ENCODE results near the gene SWAP70.

The SWAP70 gene

GRCh38 chr11:9672918-9673317 lies 9.0 kb downstream of the SWAP70 start:
- no peaks in the 10 kb centered on the region for H3K4me1 ChIP-seq (ENCODE audit: control insufficient read depth, insufficient read depth, low read length)
- no peak for DNase-seq (ENCODE audit: low read depth)

GRCh38 chr11:9675691-9676090 lies 11.8 kb downstream of the SWAP70 start:
- no peak overlapping the region for H3K9ac ChIP-seq (ENCODE audit: low read length)
- no peak for DNase-seq (ENCODE audit: low read depth)
- H3K4me1 ChIP-seq (ENCODE audit: control insufficient read depth, insufficient read depth, low read length) = no peaks in the 10 kb centered on the region
- H3K27me3 ChIP-seq (replicated peaks; ENCODE audit: control insufficient read depth, insufficient read depth, low read length) = no peaks in the 10 kb centered on the region
- H3K36me3 ChIP-seq (ENCODE audit: control insufficient read depth, insufficient read depth, low read length, severe bottlenecking) = peaks cover 7% of the 10 kb centered on the region
- H3K4me3 ChIP-seq (ENCODE audit: low read length) = no peak overlapping the region
- H3K9me3 ChIP-seq (ENCODE audit: control insufficient read depth, low read length) = no peaks in the 10 kb centered on the region

More at GRCh38 chr11:9672918-9673317, 9.0 kb downstream of the SWAP70 start:
- Histone ChIP-seq H3K9me3 (ENCODE audit: control insufficient read depth, low read length) (no peaks in the 10 kb centered on the region), H3K4me3 (ENCODE audit: low read length) (no peak overlapping the region), H3K9ac (ENCODE audit: low read length) (no peak overlapping the region), H3K36me3 (ENCODE audit: control insufficient read depth, insufficient read depth, low read length, severe bottlenecking) (peaks cover 7% of the 10 kb centered on the region), H3K27me3 (replicated peaks; ENCODE audit: control insufficient read depth, insufficient read depth, low read length) (no peaks in the 10 kb centered on the region)

- no peak for DNase-seq (ENCODE audit: low read depth)
- Histone ChIP-seq H3K27me3 (replicated peaks; ENCODE audit: control insufficient read depth, insufficient read depth, low read length) (no peaks in the 10 kb centered on the region), H3K9me3 (ENCODE audit: control insufficient read depth, low read length) (no peaks in the 10 kb centered on the region), H3K9ac (ENCODE audit: low read length) (no peak overlapping the region), H3K4me1 (ENCODE audit: control insufficient read depth, insufficient read depth, low read length) (no peaks in the 10 kb centered on the region), H3K36me3 (ENCODE audit: control insufficient read depth, insufficient read depth, low read length, severe bottlenecking) (peaks cover 5% of the 10 kb centered on the region), H3K4me3 (ENCODE audit: low read length) (no peak overlapping the region)
Measured at GRCh38 chr11:9677951-9678350, 14.1 kb downstream of the SWAP70 start.

- Histone ChIP-seq H3K9ac (ENCODE audit: low read length) (no peak overlapping the region), H3K27me3 (replicated peaks; ENCODE audit: control insufficient read depth, insufficient read depth, low read length) (no peaks in the 10 kb centered on the region), H3K36me3 (ENCODE audit: control insufficient read depth, insufficient read depth, low read length, severe bottlenecking) (no peaks in the 10 kb centered on the region), H3K9me3 (ENCODE audit: control insufficient read depth, low read length) (no peaks in the 10 kb centered on the region), H3K4me3 (ENCODE audit: low read length) (no peak overlapping the region), H3K4me1 (ENCODE audit: control insufficient read depth, insufficient read depth, low read length) (no peaks in the 10 kb centered on the region)
- no peak for DNase-seq (ENCODE audit: low read depth)
Measured at GRCh38 chr11:9678576-9678975, 14.7 kb downstream of the SWAP70 start.

GRCh38 chr11:9680028-9680427 lies 16.2 kb downstream of the SWAP70 start:
- Histone ChIP-seq H3K4me1 (ENCODE audit: control insufficient read depth, insufficient read depth, low read length) (no peaks in the 10 kb centered on the region), H3K9me3 (ENCODE audit: control insufficient read depth, low read length) (no peaks in the 10 kb centered on the region), H3K9ac (ENCODE audit: low read length) (no peak overlapping the region), H3K27me3 (replicated peaks; ENCODE audit: control insufficient read depth, insufficient read depth, low read length) (no peaks in the 10 kb centered on the region), H3K4me3 (ENCODE audit: low read length) (no peak overlapping the region), H3K36me3 (ENCODE audit: control insufficient read depth, insufficient read depth, low read length, severe bottlenecking) (no peaks in the 10 kb centered on the region)
- no peak for DNase-seq (ENCODE audit: low read depth)

DNA sequence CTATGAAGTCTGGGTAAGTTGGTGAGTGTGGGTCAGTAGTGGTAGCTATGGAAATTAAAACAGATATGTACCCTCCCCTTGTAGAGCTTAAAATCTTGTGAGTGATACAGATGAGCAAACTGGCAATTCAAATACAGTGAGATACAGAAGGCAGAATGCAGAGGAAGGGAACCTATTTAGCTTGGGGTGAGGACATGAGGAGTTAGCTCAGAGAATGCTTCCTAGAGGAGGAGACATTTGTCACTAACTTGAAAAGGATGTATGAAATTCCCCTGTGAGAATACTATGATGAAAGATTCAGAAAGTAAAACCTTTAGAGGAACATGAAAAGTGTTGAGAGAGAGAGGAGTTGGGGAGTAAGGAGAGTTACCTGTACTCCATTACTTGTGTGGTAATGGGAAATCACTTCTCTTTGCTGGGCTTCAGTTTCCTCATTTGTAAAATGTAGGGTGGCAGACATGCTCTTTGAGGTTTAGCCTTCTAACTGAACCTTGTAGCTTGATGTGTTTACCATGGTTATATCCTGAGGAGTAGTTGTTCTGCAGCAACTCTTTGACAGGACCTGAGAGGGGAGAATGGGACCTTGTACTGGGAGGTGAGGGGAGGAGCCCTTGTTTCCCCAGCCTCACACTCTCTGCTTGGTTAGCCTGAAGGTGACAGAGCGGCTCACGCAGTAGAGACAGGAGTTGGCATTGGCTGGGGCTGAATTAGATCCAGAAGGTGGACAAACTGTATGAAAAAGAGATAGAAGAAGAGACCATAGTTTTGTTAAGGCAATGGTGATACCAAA lies 17.9 kb downstream of the SWAP70 start:
- Histone ChIP-seq H3K4me1 (ENCODE audit: control insufficient read depth, insufficient read depth, low read length) (no peaks in the 10 kb centered on the region), H3K36me3 (ENCODE audit: control insufficient read depth, insufficient read depth, low read length, severe bottlenecking) (peaks cover 8% of the 10 kb centered on the region), H3K4me3 (ENCODE audit: low read length) (no peak overlapping the region), H3K9ac (ENCODE audit: low read length) (no peak overlapping the region), H3K27me3 (replicated peaks; ENCODE audit: control insufficient read depth, insufficient read depth, low read length) (no peaks in the 10 kb centered on the region), H3K9me3 (ENCODE audit: control insufficient read depth, low read length) (no peaks in the 10 kb centered on the region)
- DNase-seq (ENCODE audit: low read depth) = no peak

DNA sequence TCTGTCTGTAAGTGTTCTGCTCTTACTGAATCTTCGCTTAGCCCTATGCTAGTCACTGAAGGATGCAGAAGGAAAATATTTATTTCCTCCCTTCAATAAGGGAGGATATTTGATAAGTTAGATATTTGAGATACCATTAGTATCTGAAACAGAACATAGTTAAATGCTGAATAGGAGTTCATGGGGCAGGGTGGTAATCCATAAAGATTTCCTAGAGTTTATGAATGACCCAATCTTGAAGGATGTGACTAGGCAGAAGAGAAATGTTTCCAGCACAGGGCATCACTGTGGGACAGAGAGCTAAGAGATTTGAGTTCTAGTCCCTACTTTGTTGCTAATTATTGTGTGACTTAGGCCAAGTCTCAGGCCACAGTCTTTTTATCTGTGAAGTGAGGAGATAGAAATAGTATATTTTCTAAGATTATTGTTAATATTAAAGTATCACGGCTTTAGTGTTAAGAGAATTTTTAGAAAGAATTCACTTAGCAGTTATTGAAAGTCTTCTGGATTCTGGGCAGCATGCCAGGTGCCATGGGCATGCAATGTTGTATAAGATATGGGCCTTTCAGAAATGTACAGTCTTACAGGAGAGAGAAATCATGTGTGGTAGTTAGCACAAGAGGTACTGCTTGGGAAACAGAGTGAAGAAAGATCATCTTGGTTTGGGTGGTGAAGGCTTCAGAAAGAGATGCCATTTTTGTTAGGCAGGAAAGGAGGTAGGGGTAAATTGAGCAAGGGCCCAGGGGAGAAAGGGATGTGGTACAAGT lies 24.0 kb downstream of the SWAP70 start:
- H3K27me3 ChIP-seq (replicated peaks; ENCODE audit: control insufficient read depth, insufficient read depth, low read length) = no peaks in the 10 kb centered on the region
- peaks cover 24% of the 10 kb centered on the region for H3K4me1 ChIP-seq (ENCODE audit: control insufficient read depth, insufficient read depth, low read length)
- peak; percentile 70 for DNase-seq (ENCODE audit: low read depth)
- H3K9me3 ChIP-seq (ENCODE audit: control insufficient read depth, low read length) = no peaks in the 10 kb centered on the region
- no peak overlapping the region for H3K4me3 ChIP-seq (ENCODE audit: low read length)
- peaks cover 10% of the 10 kb centered on the region for H3K36me3 ChIP-seq (ENCODE audit: control insufficient read depth, insufficient read depth, low read length, severe bottlenecking)
- H3K9ac ChIP-seq (ENCODE audit: low read length) = no peak overlapping the region

GRCh38 chr11:9688716-9689511 lies 25.0 kb downstream of the SWAP70 start:
- no peaks in the 10 kb centered on the region for H3K27me3 ChIP-seq (replicated peaks; ENCODE audit: control insufficient read depth, insufficient read depth, low read length)
- peaks cover 10% of the 10 kb centered on the region for H3K36me3 ChIP-seq (ENCODE audit: control insufficient read depth, insufficient read depth, low read length, severe bottlenecking)
- H3K9ac ChIP-seq (ENCODE audit: low read length) = peak overlapping the region; percentile 64
- H3K4me3 ChIP-seq (ENCODE audit: low read length) = peak overlapping the region; percentile 31
- H3K9me3 ChIP-seq (ENCODE audit: control insufficient read depth, low read length) = no peaks in the 10 kb centered on the region
- DNase-seq (ENCODE audit: low read depth) = peak; percentile 71
- H3K4me1 ChIP-seq (ENCODE audit: control insufficient read depth, insufficient read depth, low read length) = peaks cover 24% of the 10 kb centered on the region

- H3K9ac ChIP-seq (ENCODE audit: low read length) = peak overlapping the region; percentile 64
- peaks cover 24% of the 10 kb centered on the region for H3K4me1 ChIP-seq (ENCODE audit: control insufficient read depth, insufficient read depth, low read length)
- peak overlapping the region; percentile 31 for H3K4me3 ChIP-seq (ENCODE audit: low read length)
- DNase-seq (ENCODE audit: low read depth) = peak; percentile 26
- H3K36me3 ChIP-seq (ENCODE audit: control insufficient read depth, insufficient read depth, low read length, severe bottlenecking) = peaks cover 17% of the 10 kb centered on the region
- no peaks in the 10 kb centered on the region for H3K27me3 ChIP-seq (replicated peaks; ENCODE audit: control insufficient read depth, insufficient read depth, low read length)
- no peaks in the 10 kb centered on the region for H3K9me3 ChIP-seq (ENCODE audit: control insufficient read depth, low read length)
Measured at GRCh38 chr11:9689721-9690120, 25.8 kb downstream of the SWAP70 start.

DNA sequence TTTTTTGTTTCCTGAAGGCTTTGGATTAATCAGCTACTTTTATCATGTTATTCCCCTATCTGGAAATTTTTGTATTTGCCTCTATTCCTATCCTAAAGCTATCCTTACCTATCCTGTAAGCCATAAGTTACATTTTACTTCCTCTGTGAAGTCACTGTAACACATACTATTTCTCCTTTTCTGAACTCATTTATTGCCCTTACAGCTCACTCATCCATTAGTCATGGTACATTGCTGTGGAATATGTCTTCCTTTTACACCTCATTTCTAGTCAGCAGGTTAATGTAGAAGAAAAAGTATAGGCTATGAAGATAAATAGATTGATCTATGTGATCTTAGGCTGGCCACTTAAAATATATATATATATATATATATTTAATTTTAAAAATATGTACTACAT lies 28.0 kb downstream of the SWAP70 start:
- H3K4me3 ChIP-seq (ENCODE audit: low read length) = no peak overlapping the region
- no peaks in the 10 kb centered on the region for H3K9me3 ChIP-seq (ENCODE audit: control insufficient read depth, low read length)
- H3K27me3 ChIP-seq (replicated peaks; ENCODE audit: control insufficient read depth, insufficient read depth, low read length) = no peaks in the 10 kb centered on the region
- H3K36me3 ChIP-seq (ENCODE audit: control insufficient read depth, insufficient read depth, low read length, severe bottlenecking) = peaks cover 30% of the 10 kb centered on the region
- DNase-seq (ENCODE audit: low read depth) = no peak
- no peak overlapping the region for H3K9ac ChIP-seq (ENCODE audit: low read length)
- H3K4me1 ChIP-seq (ENCODE audit: control insufficient read depth, insufficient read depth, low read length) = peaks cover 24% of the 10 kb centered on the region

DNA sequence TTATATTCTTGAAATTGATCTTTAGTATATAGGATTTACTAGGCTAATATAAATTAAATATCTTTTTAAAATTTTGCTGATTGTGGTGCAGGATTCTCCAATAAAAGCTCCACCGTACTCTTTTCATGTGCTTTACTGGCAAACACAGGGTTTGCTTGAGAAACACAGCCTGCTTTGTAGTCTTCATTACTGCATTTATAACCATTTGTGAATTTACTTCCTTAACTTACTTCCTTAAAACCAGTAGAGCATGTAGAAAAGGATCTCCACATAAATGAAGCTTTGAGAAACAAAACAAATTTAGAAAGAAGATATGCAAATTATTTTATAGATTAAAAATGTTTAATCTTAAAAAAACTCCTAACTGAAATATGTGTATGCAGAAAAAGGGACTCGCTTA lies 28.8 kb downstream of the SWAP70 start:
- peaks cover 24% of the 10 kb centered on the region for H3K4me1 ChIP-seq (ENCODE audit: control insufficient read depth, insufficient read depth, low read length)
- H3K4me3 ChIP-seq (ENCODE audit: low read length) = no peak overlapping the region
- no peaks in the 10 kb centered on the region for H3K9me3 ChIP-seq (ENCODE audit: control insufficient read depth, low read length)
- peaks cover 33% of the 10 kb centered on the region for H3K36me3 ChIP-seq (ENCODE audit: control insufficient read depth, insufficient read depth, low read length, severe bottlenecking)
- no peak for DNase-seq (ENCODE audit: low read depth)
- H3K27me3 ChIP-seq (replicated peaks; ENCODE audit: control insufficient read depth, insufficient read depth, low read length) = no peaks in the 10 kb centered on the region
- no peak overlapping the region for H3K9ac ChIP-seq (ENCODE audit: low read length)

Measured in adipocyte (in vitro differentiated cells).